ENCODE measurements around the gene ITGB3.

Gene ITGB3

DNA sequence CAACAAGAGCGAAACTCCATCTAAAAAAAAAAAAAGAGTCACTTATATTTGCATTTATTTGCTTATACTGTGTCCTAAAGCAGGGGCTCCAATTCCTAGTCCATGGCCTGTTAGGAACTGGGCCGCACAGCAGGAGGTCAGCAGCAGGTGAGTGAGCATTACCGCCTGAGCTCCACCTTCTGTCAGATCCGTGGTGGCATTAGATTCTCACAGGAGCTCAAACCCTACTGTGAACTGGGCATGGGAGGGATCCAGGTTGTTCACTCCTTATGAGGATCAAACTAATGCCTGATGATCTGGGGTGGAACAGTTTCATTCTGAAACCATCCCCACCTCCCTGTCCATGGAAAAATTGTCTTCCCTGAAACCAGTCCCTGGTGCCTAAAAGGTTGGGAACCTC is 24.9 kb downstream of the ITGB3 start:
- Histone ChIP-seq H3K9me3 (ENCODE audit: control insufficient read depth in 1 of 2, low read length in 2 of 2) (no peaks in the 10 kb centered on the region), H3K36me3 (ENCODE audit: control insufficient read depth in 1 of 2, insufficient read depth in 2 of 2, low read length in 2 of 2) (peaks cover 0 to 4% of the 10 kb centered on the region in 2 donors), H3K4me1 (ENCODE audit: control insufficient read depth in 1 of 2, insufficient read depth in 2 of 2, low read length in 2 of 2) (peaks cover 31 to 60% of the 10 kb centered on the region in 2 donors), H3K4me3 (ENCODE audit: low read depth in 1 of 2, low read length in 2 of 2) (no peak overlapping the region), H3K27me3 (ENCODE audit: low read depth, low read length) (no peaks in the 10 kb centered on the region), H3K27ac (ENCODE audit: low read length) (peak overlapping the region; percentile 79)

GRCh38 chr17:47279062-47279801 is 25.6 kb downstream of the ITGB3 start:
- Histone ChIP-seq H3K36me3 (ENCODE audit: control insufficient read depth in 1 of 2, insufficient read depth in 2 of 2, low read length in 2 of 2) (peaks cover 0 to 4% of the 10 kb centered on the region in 2 donors), H3K4me3 (ENCODE audit: low read depth in 1 of 2, low read length in 2 of 2) (peak overlapping the region in 1 of 2 donors; percentile 14), H3K4me1 (ENCODE audit: control insufficient read depth in 1 of 2, insufficient read depth in 2 of 2, low read length in 2 of 2) (peaks cover 31 to 59% of the 10 kb centered on the region in 2 donors), H3K27ac (ENCODE audit: low read length) (peak overlapping the region; percentile 79), H3K27me3 (ENCODE audit: low read depth, low read length) (no peaks in the 10 kb centered on the region), H3K9me3 (ENCODE audit: control insufficient read depth in 1 of 2, low read length in 2 of 2) (no peaks in the 10 kb centered on the region)

GRCh38 chr17:47280072-47280811 is 26.6 kb downstream of the ITGB3 start:
- Histone ChIP-seq H3K4me3 (ENCODE audit: low read depth in 1 of 2, low read length in 2 of 2) (peak overlapping the region in 1 of 2 donors; percentile 14), H3K4me1 (ENCODE audit: control insufficient read depth in 1 of 2, insufficient read depth in 2 of 2, low read length in 2 of 2) (peaks cover 30 to 49% of the 10 kb centered on the region in 2 donors), H3K27me3 (ENCODE audit: low read depth, low read length) (no peaks in the 10 kb centered on the region), H3K9me3 (ENCODE audit: control insufficient read depth in 1 of 2, low read length in 2 of 2) (no peaks in the 10 kb centered on the region), H3K36me3 (ENCODE audit: control insufficient read depth in 1 of 2, insufficient read depth in 2 of 2, low read length in 2 of 2) (peaks cover 8 to 9% of the 10 kb centered on the region in 2 donors), H3K27ac (ENCODE audit: low read length) (peak overlapping the region; percentile 79)

- H3K4me1 ChIP-seq (ENCODE audit: control insufficient read depth in 1 of 2, insufficient read depth in 2 of 2, low read length in 2 of 2) = peaks cover 21 to 39% of the 10 kb centered on the region in 2 donors
Measured at GRCh38 chr17:47281216-47281615, 27.6 kb downstream of the ITGB3 start.

GRCh38 chr17:47285003-47285402 is 31.4 kb downstream of the ITGB3 start:
- no peaks in the 10 kb centered on the region for H3K27me3 ChIP-seq (ENCODE audit: low read depth, low read length)
- peaks cover 2 to 4% of the 10 kb centered on the region in 2 donors for H3K4me1 ChIP-seq (ENCODE audit: control insufficient read depth in 1 of 2, insufficient read depth in 2 of 2, low read length in 2 of 2)
- H3K36me3 ChIP-seq (ENCODE audit: control insufficient read depth in 1 of 2, insufficient read depth in 2 of 2, low read length in 2 of 2) = peaks cover 19 to 26% of the 10 kb centered on the region in 2 donors
- no peaks in the 10 kb centered on the region for H3K9me3 ChIP-seq (ENCODE audit: control insufficient read depth in 1 of 2, low read length in 2 of 2)
- no peak overlapping the region for H3K4me3 ChIP-seq (ENCODE audit: low read depth in 1 of 2, low read length in 2 of 2)
- no peak overlapping the region for H3K27ac ChIP-seq (ENCODE audit: low read length)

More at GRCh38 chr17:47281216-47281615, 27.6 kb downstream of the ITGB3 start:
- H3K4me3 ChIP-seq (ENCODE audit: low read depth in 1 of 2, low read length in 2 of 2) = no peak overlapping the region
- H3K9me3 ChIP-seq (ENCODE audit: control insufficient read depth in 1 of 2, low read length in 2 of 2) = no peaks in the 10 kb centered on the region
- H3K36me3 ChIP-seq (ENCODE audit: control insufficient read depth in 1 of 2, insufficient read depth in 2 of 2, low read length in 2 of 2) = peaks cover 8 to 9% of the 10 kb centered on the region in 2 donors
- no peaks in the 10 kb centered on the region for H3K27me3 ChIP-seq (ENCODE audit: low read depth, low read length)
- H3K27ac ChIP-seq (ENCODE audit: low read length) = no peak overlapping the region

DNA sequence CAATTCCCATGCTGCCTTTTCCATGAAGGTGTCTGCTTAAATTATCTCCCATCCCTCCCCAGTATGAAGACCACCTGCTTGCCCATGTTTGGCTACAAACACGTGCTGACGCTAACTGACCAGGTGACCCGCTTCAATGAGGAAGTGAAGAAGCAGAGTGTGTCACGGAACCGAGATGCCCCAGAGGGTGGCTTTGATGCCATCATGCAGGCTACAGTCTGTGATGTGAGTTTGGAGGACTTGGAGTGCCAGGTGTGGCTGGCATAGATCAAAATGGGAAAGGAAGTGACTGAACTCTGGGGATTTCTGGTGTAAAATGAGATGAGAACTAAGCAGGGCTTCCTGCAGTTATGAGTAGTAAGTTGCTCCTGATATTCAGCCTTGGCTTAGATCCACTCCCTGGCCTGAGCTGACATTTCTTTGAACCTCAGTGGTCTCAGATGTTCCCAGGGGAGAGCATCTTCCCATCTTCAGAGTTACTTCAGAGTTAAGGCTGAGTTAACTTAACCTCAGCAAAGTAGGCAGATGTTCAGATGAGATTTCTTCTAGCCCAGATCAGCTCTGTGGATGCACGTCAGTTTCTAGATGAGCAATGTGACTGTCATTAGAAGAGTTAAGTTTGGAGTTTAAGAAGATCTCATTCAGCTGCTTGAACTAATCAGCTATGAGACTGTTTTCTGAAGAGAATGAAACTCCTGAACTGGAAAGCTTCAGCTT is 32.7 kb downstream of the ITGB3 start:
- H3K9me3 ChIP-seq (ENCODE audit: control insufficient read depth in 1 of 2, low read length in 2 of 2) = no peaks in the 10 kb centered on the region
- peaks cover 22 to 39% of the 10 kb centered on the region in 2 donors for H3K36me3 ChIP-seq (ENCODE audit: control insufficient read depth in 1 of 2, insufficient read depth in 2 of 2, low read length in 2 of 2)
- H3K27me3 ChIP-seq (ENCODE audit: low read depth, low read length) = no peaks in the 10 kb centered on the region
- H3K4me3 ChIP-seq (ENCODE audit: low read depth in 1 of 2, low read length in 2 of 2) = no peak overlapping the region
- no peak overlapping the region for H3K27ac ChIP-seq (ENCODE audit: low read length)
- H3K4me1 ChIP-seq (ENCODE audit: control insufficient read depth in 1 of 2, insufficient read depth in 2 of 2, low read length in 2 of 2) = no peaks in the 10 kb centered on the region

DNA sequence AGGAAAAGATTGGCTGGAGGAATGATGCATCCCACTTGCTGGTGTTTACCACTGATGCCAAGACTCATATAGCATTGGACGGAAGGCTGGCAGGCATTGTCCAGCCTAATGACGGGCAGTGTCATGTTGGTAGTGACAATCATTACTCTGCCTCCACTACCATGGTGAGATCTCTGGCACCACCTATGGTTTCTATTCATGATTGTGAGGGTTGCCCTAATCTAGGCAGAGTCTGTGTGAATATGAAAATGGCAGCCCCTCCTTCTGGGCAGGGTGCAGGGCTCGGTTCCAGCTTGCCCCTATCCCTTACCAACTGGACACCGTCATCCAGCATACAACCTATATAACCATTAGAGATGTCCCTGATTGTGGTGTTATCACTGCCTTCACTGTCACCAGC is 33.4 kb downstream of the ITGB3 start:
- H3K27ac ChIP-seq (ENCODE audit: low read length) = no peak overlapping the region
- peaks cover 22 to 46% of the 10 kb centered on the region in 2 donors for H3K36me3 ChIP-seq (ENCODE audit: control insufficient read depth in 1 of 2, insufficient read depth in 2 of 2, low read length in 2 of 2)
- H3K4me3 ChIP-seq (ENCODE audit: low read depth in 1 of 2, low read length in 2 of 2) = no peak overlapping the region
- no peaks in the 10 kb centered on the region for H3K9me3 ChIP-seq (ENCODE audit: control insufficient read depth in 1 of 2, low read length in 2 of 2)
- H3K4me1 ChIP-seq (ENCODE audit: control insufficient read depth in 1 of 2, insufficient read depth in 2 of 2, low read length in 2 of 2) = no peaks in the 10 kb centered on the region
- H3K27me3 ChIP-seq (ENCODE audit: low read depth, low read length) = no peaks in the 10 kb centered on the region

DNA sequence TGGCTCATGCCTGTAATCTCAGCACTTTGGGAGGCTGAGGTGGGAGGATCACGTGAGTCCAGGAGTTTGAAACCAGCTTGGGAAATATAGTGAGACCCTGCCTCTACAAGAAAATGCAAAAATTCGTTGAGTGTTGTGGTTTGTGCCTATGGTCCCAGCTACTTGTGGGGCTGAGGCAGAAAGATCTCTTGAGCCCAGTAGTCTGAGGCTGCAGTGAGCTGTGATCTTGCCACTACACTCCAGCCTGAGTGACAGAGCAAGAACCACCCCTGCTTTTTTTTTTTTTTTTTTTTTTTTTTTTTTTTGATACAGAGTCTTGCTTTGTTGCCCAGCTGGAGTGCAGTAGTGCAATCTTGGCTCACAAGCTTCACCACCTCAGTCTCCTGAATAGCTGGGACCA is 34.0 kb downstream of the ITGB3 start:
- Histone ChIP-seq H3K4me1 (ENCODE audit: control insufficient read depth in 1 of 2, insufficient read depth in 2 of 2, low read length in 2 of 2) (no peaks in the 10 kb centered on the region), H3K9me3 (ENCODE audit: control insufficient read depth in 1 of 2, low read length in 2 of 2) (no peaks in the 10 kb centered on the region), H3K27ac (ENCODE audit: low read length) (no peak overlapping the region), H3K4me3 (ENCODE audit: low read depth in 1 of 2, low read length in 2 of 2) (no peak overlapping the region), H3K36me3 (ENCODE audit: control insufficient read depth in 1 of 2, insufficient read depth in 2 of 2, low read length in 2 of 2) (peaks cover 22 to 52% of the 10 kb centered on the region in 2 donors), H3K27me3 (ENCODE audit: low read depth, low read length) (no peaks in the 10 kb centered on the region)

DNA sequence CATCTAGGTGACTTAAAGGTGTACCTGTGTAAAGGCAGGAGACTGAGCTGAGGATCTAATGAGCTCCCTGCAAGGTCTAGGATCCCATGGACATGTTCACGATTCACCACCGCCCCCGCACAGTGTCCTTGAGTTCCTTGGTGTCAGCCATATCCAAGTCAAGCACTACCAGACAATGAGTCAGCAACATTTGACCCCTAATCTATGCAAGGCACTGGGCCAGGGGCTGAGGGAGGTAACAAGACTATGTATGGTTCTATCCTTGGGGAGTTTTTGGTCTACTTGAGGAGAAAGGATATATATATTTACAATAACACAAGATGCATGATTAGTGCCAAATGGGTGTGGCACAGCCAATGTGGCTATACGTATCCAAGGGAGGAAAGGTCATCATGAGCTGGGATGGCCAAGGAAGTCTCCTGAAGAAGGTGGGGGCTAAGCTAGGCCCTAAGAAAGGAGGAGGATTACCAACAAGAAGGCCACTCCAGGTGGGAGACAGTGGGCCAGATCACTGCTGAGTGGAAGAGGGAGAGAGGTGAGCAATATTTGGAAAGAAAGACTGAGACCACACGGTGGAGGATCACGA is 35.0 kb downstream of the ITGB3 start:
- Histone ChIP-seq H3K27me3 (ENCODE audit: low read depth, low read length) (no peaks in the 10 kb centered on the region), H3K4me1 (ENCODE audit: control insufficient read depth in 1 of 2, insufficient read depth in 2 of 2, low read length in 2 of 2) (no peaks in the 10 kb centered on the region), H3K9me3 (ENCODE audit: control insufficient read depth in 1 of 2, low read length in 2 of 2) (no peaks in the 10 kb centered on the region), H3K4me3 (ENCODE audit: low read depth in 1 of 2, low read length in 2 of 2) (no peak overlapping the region), H3K27ac (ENCODE audit: low read length) (no peak overlapping the region), H3K36me3 (ENCODE audit: control insufficient read depth in 1 of 2, insufficient read depth in 2 of 2, low read length in 2 of 2) (peaks cover 22 to 52% of the 10 kb centered on the region in 2 donors)

GRCh38 chr17:47289302-47289701 is 35.7 kb downstream of the ITGB3 start:
- H3K9me3 ChIP-seq (ENCODE audit: control insufficient read depth in 1 of 2, low read length in 2 of 2) = no peaks in the 10 kb centered on the region
- no peak overlapping the region for H3K4me3 ChIP-seq (ENCODE audit: low read depth in 1 of 2, low read length in 2 of 2)

DNA sequence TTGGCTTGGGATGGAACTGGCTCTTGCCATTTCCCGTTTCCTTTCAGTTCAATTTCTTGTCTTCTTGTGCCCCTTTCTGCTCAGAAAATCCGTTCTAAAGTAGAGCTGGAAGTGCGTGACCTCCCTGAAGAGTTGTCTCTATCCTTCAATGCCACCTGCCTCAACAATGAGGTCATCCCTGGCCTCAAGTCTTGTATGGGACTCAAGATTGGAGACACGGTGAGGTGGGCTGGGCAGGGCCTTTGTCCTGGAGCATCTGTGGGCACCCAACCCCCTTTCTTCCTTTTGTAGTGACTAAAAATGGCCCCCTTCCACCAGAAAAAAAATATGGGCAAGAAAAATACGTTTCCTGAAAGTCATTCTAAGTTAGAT is 37.2 kb downstream of the ITGB3 start:
- H3K36me3 ChIP-seq (ENCODE audit: control insufficient read depth in 1 of 2, insufficient read depth in 2 of 2, low read length in 2 of 2) = peaks cover 14 to 47% of the 10 kb centered on the region in 2 donors
- H3K4me3 ChIP-seq (ENCODE audit: low read depth in 1 of 2, low read length in 2 of 2) = no peak overlapping the region
- no peak overlapping the region for H3K27ac ChIP-seq (ENCODE audit: low read length)
- H3K27me3 ChIP-seq (ENCODE audit: low read depth, low read length) = no peaks in the 10 kb centered on the region
- H3K9me3 ChIP-seq (ENCODE audit: control insufficient read depth in 1 of 2, low read length in 2 of 2) = no peaks in the 10 kb centered on the region
- H3K4me1 ChIP-seq (ENCODE audit: control insufficient read depth in 1 of 2, insufficient read depth in 2 of 2, low read length in 2 of 2) = peaks cover 5 to 13% of the 10 kb centered on the region in 2 donors

More at GRCh38 chr17:47289302-47289701, 35.7 kb downstream of the ITGB3 start:
- Histone ChIP-seq H3K4me1 (ENCODE audit: control insufficient read depth in 1 of 2, insufficient read depth in 2 of 2, low read length in 2 of 2) (peaks cover under 1 to 1% of the 10 kb centered on the region in 2 donors), H3K36me3 (ENCODE audit: control insufficient read depth in 1 of 2, insufficient read depth in 2 of 2, low read length in 2 of 2) (peaks cover 21 to 52% of the 10 kb centered on the region in 2 donors), H3K27ac (ENCODE audit: low read length) (no peak overlapping the region), H3K27me3 (ENCODE audit: low read depth, low read length) (no peaks in the 10 kb centered on the region)
